Measurements from ENCODE around the gene DDX56.
A peak's percentile ranks its signal among the peaks of the same experiment; 100 is the strongest.

The DDX56 gene

GRCh38 chr7:44618753-44619152 is 45.0 kb upstream of the DDX56 start:
- H3K4me3 ChIP-seq (ENCODE audit: severe bottlenecking): no peak overlapping the region
- peaks cover 38% of the 10 kb centered on the region for H3K4me1 ChIP-seq (ENCODE audit: insufficient read depth, poor library complexity, severe bottlenecking)
- H3K27ac ChIP-seq (ENCODE audit: poor library complexity, severe bottlenecking): peak overlapping the region; percentile 17
- TF ChIP-seq, protein P1, sequence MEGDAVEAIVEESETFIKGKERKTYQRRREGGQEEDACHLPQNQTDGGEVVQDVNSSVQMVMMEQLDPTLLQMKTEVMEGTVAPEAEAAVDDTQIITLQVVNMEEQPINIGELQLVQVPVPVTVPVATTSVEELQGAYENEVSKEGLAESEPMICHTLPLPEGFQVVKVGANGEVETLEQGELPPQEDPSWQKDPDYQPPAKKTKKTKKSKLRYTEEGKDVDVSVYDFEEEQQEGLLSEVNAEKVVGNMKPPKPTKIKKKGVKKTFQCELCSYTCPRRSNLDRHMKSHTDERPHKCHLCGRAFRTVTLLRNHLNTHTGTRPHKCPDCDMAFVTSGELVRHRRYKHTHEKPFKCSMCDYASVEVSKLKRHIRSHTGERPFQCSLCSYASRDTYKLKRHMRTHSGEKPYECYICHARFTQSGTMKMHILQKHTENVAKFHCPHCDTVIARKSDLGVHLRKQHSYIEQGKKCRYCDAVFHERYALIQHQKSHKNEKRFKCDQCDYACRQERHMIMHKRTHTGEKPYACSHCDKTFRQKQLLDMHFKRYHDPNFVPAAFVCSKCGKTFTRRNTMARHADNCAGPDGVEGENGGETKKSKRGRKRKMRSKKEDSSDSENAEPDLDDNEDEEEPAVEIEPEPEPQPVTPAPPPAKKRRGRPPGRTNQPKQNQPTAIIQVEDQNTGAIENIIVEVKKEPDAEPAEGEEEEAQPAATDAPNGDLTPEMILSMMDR (IDR thresholded peaks at IDR 0.05; ENCODE audit: poor library complexity, severe bottlenecking): no peak
- ATAC-seq (ENCODE audit: low read depth) (peak; percentile 49), DNase-seq (ENCODE audit: low spot score) (no peak)
- no peaks in the 10 kb centered on the region for H3K9me3 ChIP-seq (ENCODE audit: severe bottlenecking)
- H3K36me3 ChIP-seq (ENCODE audit: low read depth): peaks cover 20% of the 10 kb centered on the region
- no peaks in the 10 kb centered on the region for H3K27me3 ChIP-seq (ENCODE audit: insufficient read depth, poor library complexity, severe bottlenecking)

GRCh38 chr7:44618045-44618444 is 44.3 kb upstream of the DDX56 start:
- Histone ChIP-seq H3K4me3 (ENCODE audit: severe bottlenecking) (no peak overlapping the region), H3K27ac (ENCODE audit: poor library complexity, severe bottlenecking) (peak overlapping the region; percentile 17), H3K4me1 (ENCODE audit: insufficient read depth, poor library complexity, severe bottlenecking) (peaks cover 38% of the 10 kb centered on the region), H3K27me3 (ENCODE audit: insufficient read depth, poor library complexity, severe bottlenecking) (no peaks in the 10 kb centered on the region), H3K36me3 (ENCODE audit: low read depth) (peaks cover 20% of the 10 kb centered on the region), H3K9me3 (ENCODE audit: severe bottlenecking) (no peaks in the 10 kb centered on the region)
- ATAC-seq (ENCODE audit: low read depth) (no peak), DNase-seq (ENCODE audit: low spot score) (no peak)
- TF ChIP-seq, protein P1 (IDR thresholded peaks at IDR 0.05; ENCODE audit: poor library complexity, severe bottlenecking): no peak

DNA sequence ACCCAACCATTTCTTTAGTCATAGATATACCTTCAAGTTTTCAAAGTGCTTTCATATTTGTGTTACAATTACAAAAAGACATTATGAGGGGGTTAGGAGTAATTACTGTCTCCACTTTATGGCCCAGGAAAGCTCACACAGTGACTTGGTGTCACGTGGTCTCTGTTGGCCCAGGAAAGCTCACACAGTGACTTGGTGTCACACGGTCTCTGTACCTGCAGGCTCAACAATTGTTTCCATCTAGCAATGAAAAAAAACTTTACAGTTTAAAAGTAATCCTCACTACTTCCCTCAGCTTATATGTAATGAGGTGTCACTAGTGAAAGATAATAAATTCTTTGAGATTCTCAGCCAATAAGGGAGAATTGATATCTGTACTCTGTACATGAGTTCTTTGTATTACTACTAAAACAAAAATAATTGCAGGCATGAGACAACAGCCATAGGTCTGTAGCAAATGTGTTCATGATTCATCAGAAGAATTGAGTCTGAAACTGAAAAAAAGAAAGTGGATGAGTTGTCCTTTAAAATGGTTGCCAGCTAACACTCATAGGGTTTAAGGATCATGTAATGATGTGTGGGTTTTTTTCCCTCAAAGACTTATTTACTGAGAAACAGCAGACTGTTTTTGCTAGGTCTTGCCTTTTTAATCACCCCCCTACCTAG is 43.6 kb upstream of the DDX56 start:
- ATAC-seq (ENCODE audit: low read depth): peak; percentile 48; the same call in 2 of the 3 replicates
- no peaks in the 10 kb centered on the region for H3K27me3 ChIP-seq (ENCODE audit: insufficient read depth, poor library complexity, severe bottlenecking)
- H3K9me3 ChIP-seq (ENCODE audit: severe bottlenecking): no peaks in the 10 kb centered on the region
- H3K36me3 ChIP-seq (ENCODE audit: low read depth): peaks cover 17% of the 10 kb centered on the region
- TF ChIP-seq, protein P1 (IDR thresholded peaks at IDR 0.05; ENCODE audit: poor library complexity, severe bottlenecking): no peak
- H3K4me3 ChIP-seq (ENCODE audit: severe bottlenecking): no peak overlapping the region
- peaks cover 38% of the 10 kb centered on the region for H3K4me1 ChIP-seq (ENCODE audit: insufficient read depth, poor library complexity, severe bottlenecking)
- peak overlapping the region; percentile 17 for H3K27ac ChIP-seq (ENCODE audit: poor library complexity, severe bottlenecking)
- no peak for DNase-seq (ENCODE audit: low spot score)

- ATAC-seq (ENCODE audit: low read depth) (no peak), DNase-seq (ENCODE audit: low spot score) (no peak)
- peaks cover 17% of the 10 kb centered on the region for H3K36me3 ChIP-seq (ENCODE audit: low read depth)
- TF ChIP-seq, protein P1 (IDR thresholded peaks at IDR 0.05; ENCODE audit: poor library complexity, severe bottlenecking): no peak
- H3K4me1 ChIP-seq (ENCODE audit: insufficient read depth, poor library complexity, severe bottlenecking): peaks cover 31% of the 10 kb centered on the region
- no peak overlapping the region for H3K4me3 ChIP-seq (ENCODE audit: severe bottlenecking)
- no peaks in the 10 kb centered on the region for H3K9me3 ChIP-seq (ENCODE audit: severe bottlenecking)
- H3K27me3 ChIP-seq (ENCODE audit: insufficient read depth, poor library complexity, severe bottlenecking): no peaks in the 10 kb centered on the region
- no peak overlapping the region for H3K27ac ChIP-seq (ENCODE audit: poor library complexity, severe bottlenecking)
Measured at GRCh38 chr7:44616545-44616944, 42.8 kb upstream of the DDX56 start.

GRCh38 chr7:44615793-44616192 is 42.1 kb upstream of the DDX56 start:
- DNase-seq (ENCODE audit: low spot score): no peak
- peaks cover 17% of the 10 kb centered on the region for H3K36me3 ChIP-seq (ENCODE audit: low read depth)
- no peaks in the 10 kb centered on the region for H3K9me3 ChIP-seq (ENCODE audit: severe bottlenecking)
- H3K27ac ChIP-seq (ENCODE audit: poor library complexity, severe bottlenecking): no peak overlapping the region
- no peak for ATAC-seq (ENCODE audit: low read depth)
- TF ChIP-seq, protein P1 (IDR thresholded peaks at IDR 0.05; ENCODE audit: poor library complexity, severe bottlenecking): no peak
- H3K4me3 ChIP-seq (ENCODE audit: severe bottlenecking): no peak overlapping the region
- H3K27me3 ChIP-seq (ENCODE audit: insufficient read depth, poor library complexity, severe bottlenecking): no peaks in the 10 kb centered on the region
- peaks cover 23% of the 10 kb centered on the region for H3K4me1 ChIP-seq (ENCODE audit: insufficient read depth, poor library complexity, severe bottlenecking)

Data from RWPE2 (cell line).